DMS53 (cell line): ENCODE results near the gene RNH1.

ENCODE experiments used
- DNase-seq: peaks from one replicate; lab custom pipeline; 2025; lab: John Stamatoyannopoulos, UW

RNH1 gene

DNA sequence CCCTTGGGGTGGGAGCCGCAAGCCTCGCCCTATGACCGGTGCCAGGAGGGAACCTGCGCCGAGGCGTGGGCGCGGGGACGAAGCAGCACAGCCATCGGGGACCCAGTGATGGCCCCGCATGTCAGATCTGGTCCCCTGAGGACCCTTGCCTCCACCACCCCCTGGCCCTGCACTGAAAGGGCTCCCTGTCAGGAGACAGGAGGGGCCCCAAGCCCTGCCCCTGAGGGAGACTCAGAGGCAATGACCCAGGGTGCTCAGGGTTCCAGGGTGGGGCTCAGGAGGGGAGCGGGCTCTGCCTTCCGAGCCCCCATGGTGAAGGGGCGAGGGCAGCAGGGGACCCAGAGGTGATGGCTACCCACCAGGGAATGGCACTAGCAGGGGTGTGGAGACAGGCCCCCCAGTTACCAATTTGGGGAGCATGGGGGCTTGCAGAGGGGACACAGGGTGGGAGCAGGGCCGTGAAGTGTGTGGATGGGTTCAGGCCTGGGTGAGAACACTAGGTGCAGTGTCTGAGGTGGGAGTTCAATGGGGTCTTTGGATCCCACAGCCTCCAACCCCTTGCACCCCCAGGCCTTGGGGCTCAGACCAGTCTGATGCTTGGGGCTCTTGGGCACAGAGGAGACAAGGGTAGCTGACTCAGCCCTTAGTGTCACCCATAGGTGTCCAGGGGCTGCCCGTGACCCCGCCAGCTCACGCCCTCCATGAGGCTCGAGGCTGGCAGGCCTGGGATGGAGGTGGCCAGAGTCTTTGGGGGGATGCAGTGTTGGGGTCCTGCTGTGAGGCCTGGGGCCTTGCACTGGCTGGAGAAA is 30.8 kb upstream of the RNH1 start:
- peak; percentile 48 for DNase-seq

DNA sequence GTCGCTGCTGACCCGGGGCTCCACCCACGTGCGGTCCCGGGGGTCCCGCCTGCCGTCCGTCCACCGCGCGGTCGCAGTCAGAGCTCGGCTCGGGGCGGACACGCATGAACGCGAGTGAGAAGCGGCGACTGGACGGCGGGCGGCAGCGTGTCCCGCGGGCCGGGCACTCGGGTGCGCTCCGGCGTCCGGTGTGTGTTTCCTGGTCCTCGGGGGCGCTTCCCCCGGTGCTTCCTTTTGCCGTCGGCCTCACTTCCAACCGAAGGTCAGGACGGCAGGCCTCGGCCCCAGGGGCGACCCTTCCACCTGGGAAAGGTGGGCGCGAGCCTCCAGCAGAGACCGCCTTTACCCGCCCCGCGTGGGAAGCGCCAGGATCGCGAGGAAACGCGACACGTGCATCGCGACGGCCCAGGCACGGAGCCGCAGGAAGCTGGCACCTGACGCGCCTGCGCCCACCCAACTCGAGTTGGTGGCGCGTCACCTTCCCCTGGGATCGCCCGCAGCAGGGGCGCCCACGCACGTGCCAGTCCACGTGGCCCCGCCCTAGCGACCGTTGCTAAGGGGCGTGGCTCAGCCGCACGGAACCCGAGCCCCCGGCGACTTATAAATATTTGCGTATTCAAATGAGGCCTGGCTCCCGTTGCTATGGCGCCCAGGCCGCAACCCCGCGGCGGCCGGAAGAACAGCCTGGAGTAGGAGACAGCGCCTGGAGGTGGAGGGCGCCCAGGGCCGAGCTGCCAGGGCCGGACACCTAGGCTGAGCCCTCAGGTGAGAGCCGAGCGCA is 30.0 kb upstream of the RNH1 start, which contains the start of gene LRRC56:
Gene LRRC56 (plus strand): TSS at position 687 of the 781 bp plus-strand sequence. CDS start 3,158 bp downstream, outside the sequence.
- peak; percentile 99 for DNase-seq

DNA sequence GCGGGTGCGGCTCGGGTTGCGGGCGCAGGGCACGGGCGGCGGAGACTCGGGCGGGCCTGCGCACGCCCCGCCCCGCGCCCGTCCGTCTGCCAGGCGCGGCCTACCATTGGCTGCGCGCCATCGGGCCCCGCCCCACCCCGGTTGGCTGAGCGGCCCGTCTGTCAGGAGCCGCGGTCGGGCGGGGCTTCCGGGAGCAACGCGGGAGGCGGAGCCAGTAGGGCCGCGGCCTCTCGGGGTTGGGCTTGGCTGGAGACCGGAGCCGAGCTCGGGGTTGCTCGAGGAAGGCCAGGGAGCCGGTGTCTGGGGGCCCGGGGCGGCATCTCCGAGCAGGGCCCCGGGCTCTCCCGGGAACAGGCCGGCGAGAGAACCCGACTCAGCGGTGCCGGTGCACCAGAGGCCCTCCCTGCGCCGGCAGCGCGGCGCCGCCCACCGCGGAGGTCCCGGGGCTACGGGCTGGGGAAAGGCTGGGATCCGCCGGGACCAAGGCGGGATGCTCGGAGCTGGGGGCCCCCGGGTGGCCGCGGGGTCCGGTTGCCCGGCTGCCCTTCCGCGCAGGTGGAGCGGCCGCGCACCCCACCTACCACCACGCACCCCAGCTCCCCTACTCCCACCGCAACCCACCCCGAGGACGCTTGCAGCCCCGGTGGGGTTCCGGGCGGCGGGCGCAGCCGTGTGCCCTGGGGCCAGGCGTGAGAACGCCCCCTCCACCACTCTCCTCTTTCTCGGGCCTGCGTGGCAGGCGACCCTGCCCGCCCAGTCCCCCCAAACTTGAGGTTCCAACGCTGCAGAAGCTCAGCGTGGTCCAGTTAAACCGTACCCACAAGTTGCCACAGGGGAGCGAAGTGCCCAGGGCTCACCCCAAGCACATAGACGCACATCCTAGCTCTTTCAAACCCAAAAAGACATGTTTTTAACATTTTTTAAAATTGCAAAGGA is 28.7 kb upstream of the RNH1 start, which contains the start of gene HRAS:
Gene HRAS (minus strand): TSS at position 58 of the 936 bp plus-strand sequence.
- peak; percentile 99 for DNase-seq

GRCh38 chr11:535210-535518 is 28.1 kb upstream of the RNH1 start:
- no peak for DNase-seq

GRCh38 chr11:534396-535209 is 27.6 kb upstream of the RNH1 start:
- peak; percentile 83 for DNase-seq

DNA sequence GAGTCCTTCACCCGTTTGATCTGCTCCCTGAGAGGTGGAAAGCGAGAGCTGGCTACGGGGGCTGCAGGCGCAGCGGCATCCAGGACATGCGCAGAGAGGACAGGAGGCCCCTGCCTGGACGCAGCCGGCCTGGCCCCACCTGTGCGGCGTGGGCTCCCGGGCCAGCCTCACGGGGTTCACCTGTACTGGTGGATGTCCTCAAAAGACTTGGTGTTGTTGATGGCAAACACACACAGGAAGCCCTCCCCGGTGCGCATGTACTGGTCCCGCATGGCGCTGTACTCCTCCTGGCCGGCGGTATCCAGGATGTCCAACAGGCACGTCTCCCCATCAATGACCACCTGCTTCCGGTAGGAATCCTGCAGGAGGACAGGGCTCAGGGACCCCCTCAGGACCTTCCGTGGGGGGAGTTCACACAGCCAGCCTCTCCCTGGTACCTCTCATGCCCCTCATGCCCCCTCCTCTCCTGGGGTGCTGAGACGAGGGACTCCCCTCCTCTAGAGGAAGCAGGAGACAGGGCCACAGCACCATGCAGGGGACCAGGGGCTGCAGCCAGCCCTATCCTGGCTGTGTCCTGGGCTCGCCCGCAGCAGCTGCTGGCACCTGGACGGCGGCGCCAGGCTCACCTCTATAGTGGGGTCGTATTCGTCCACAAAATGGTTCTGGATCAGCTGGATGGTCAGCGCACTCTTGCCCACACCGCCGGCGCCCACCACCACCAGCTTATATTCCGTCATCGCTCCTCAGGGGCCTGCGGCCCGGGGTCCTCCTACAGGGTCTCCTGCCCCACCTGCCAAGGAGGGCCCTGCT is 26.7 kb upstream of the RNH1 start:
- no peak for DNase-seq

- DNase-seq: no peak
Observed at GRCh38 chr11:532986-533585, 26.0 kb upstream of the RNH1 start.

GRCh38 chr11:532527-532985 is 25.5 kb upstream of the RNH1 start:
- DNase-seq: no peak

GRCh38 chr11:531919-532526 is 25.0 kb upstream of the RNH1 start:
- no peak for DNase-seq

- DNase-seq: no peak
Observed at GRCh38 chr11:530960-531831, 24.2 kb upstream of the RNH1 start.

GRCh38 chr11:529728-530411 is 22.8 kb upstream of the RNH1 start:
- no peak for DNase-seq

GRCh38 chr11:528815-529727 is 22.0 kb upstream of the RNH1 start:
- no peak for DNase-seq

DNA sequence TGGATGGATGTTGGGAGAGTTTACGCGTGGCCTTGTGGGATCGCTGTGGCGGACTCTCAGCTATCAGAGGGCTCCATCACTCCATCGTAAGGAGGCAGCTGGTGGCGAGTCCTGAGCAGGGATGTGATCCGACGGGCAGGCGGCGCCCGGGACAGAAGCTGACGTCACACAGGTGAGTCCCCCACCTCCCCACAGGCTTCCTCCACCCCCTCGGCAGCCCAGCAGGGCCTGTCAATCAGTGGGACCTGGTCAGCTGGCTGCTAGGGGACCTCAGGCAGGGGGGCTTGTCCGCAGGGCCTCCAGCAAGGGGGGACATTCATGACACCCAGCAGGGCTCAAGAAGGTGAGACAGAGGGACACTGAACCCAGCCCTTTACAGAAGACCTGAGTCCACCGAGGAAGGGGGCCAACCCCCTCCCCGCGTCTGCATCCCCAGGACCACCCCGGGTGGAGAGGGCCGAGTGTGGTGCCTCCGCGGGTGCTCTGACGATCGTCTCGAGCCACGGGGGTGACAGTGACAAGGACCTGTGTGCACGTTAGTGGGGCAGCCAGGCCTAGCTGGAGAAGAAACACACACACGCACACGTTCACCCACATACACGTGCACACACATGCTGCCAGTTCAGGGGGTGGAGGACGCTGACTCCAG is 21.2 kb upstream of the RNH1 start:
- DNase-seq: no peak

DNA sequence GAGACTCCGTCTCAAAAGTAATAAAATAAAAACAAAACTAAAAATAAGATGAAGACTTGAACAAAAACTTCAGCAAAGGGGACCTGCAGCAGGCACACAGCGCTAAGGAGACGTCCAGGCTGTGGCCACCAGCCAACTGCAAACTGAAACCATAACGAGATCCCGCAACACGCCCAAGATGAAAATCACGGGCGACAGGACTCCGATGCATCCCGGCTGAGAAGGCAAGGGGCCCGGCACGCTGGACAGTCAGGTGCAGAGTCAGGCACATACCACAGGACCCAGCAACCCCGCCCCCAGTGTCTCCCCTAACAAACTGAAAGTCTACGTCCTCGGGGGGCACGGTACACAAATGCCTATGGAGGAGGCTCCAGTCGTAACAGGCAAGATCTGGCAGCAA is 19.1 kb upstream of the RNH1 start:
- DNase-seq: no peak

DNA sequence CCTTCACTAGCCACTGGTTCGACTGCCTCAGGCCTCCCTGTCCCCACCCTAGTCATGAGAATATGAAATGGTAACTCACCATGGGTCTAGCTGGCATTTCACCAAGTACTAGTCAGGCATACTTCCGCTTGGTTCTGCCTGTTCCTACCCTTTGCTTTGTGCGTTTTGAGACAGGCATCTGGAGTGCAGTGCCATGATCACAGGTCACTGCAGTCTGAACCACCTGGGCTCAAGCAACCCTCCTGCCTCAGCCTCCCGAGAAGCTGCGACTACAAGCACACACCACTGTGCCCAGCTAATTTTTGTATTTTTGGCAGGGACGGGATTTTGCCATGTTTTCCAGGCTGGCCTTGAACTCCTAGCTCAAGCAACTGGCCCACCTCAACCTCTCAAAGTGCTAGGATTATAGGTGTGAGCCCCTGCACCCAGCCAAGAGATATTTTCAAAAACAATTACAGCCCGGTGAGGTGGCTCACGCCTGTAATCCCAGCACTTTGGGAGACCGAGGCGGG is 14.2 kb upstream of the RNH1 start:
- no peak for DNase-seq
